H1 (cell line): ENCODE measurements around the gene ATP11A. TPM values are rescaled to one million over a fixed set of nuclear protein-coding genes. Genes with fewer than 3 reads are reported as not detected.

ENCODE experiments used
- CTCF ChIA-PET: fragments of 300-600 bp; sonication (Branson Sonifier 250); formaldehyde crosslinking; loops from one replicate; lab custom pipeline; 2021; ENCODE audit not compliant: partially characterized antibody; lab: Charles Lee
- POLR2A ChIA-PET: fragments of 300-600 bp; sonication (Branson Sonifier 250); formaldehyde crosslinking; loops from one replicate; lab custom pipeline; 2021; ENCODE audit warnings: inconsistent platforms; ENCODE audit not compliant: partially characterized antibody; lab: Charles Lee
- DNase-seq, 2 experiments: peaks; one replicate each; pipeline versions ENCODE4 v3.0.0 to v3.0.0-alpha.2; 2010 to 2022; ENCODE audit warnings: low spot score in 2 of 2, low read depth in 1 of 2, mixed read lengths in 1 of 2
- FAIRE-seq: peaks from 2 replicates; lab custom pipeline; 2011; peaks lifted over from hg19 to GRCh38; lab: Jason Lieb, UNC
- H2AFZ ChIP-seq: 2 replicates; pipeline ENCODE4 v1.8.1; 2012; ENCODE audit warnings: low read length, inconsistent platforms
- H2AK5ac ChIP-seq: 2 replicates; pipeline ENCODE4 v1.6.1; 2013; ENCODE audit warnings: low read depth, low read length
- H2BK120ac ChIP-seq: replicated peaks from 2 replicates; pipeline ENCODE3; 2013; ENCODE audit warnings: low read depth, low read length, inconsistent platforms
- H2BK12ac ChIP-seq: 2 replicates; pipeline ENCODE4 v1.6.1; 2013; ENCODE audit warnings: low read depth, low read length
- H2BK15ac ChIP-seq: 2 replicates; pipeline ENCODE4 v1.6.1; 2013; ENCODE audit warnings: low read length
- H2BK20ac ChIP-seq: 2 replicates; pipeline ENCODE4 v1.6.1; 2013; ENCODE audit warnings: low read length
- H2BK5ac ChIP-seq: 2 replicates; pipeline ENCODE4 v1.6.1; 2013; ENCODE audit warnings: low read depth, low read length
- H3K14ac ChIP-seq: 2 replicates; pipeline ENCODE4 v1.6.1; 2013; ENCODE audit warnings: inconsistent platforms; ENCODE audit not compliant: insufficient read length
- H3K18ac ChIP-seq: 2 replicates; pipeline ENCODE4 v1.6.1; 2013; ENCODE audit warnings: low read length; ENCODE audit errors: extremely low read depth
- H3K23ac ChIP-seq: 2 replicates; pipeline ENCODE4 v1.6.1; 2013; ENCODE audit warnings: inconsistent platforms; ENCODE audit not compliant: insufficient read length
- H3K23me2 ChIP-seq: 2 replicates; pipeline ENCODE4 v1.6.1; 2013; ENCODE audit warnings: low read depth, low read length
- H3K27ac ChIP-seq: 2 replicates; pipeline ENCODE4 v1.6.1; 2011; ENCODE audit warnings: low read depth, low read length, inconsistent platforms
- H3K27me3 ChIP-seq, 4 experiments: replicated peaks in 1 of 4; 1 replicate in 1 of 4; 2 replicates in 3 of 4; pipeline versions ENCODE4 v1.6.1 to v1.8.1; 2011 to 2013; ENCODE audit warnings: low read length in 3 of 4, mild to moderate bottlenecking in 3 of 4, inconsistent platforms in 2 of 4, mixed read lengths in 2 of 4, moderate library complexity in 1 of 4; ENCODE audit not compliant: control insufficient read depth in 3 of 4, insufficient read depth in 3 of 4; ENCODE audit errors: extremely low read depth in 1 of 4
- H3K36me3 ChIP-seq, 4 experiments: 2 replicates each; pipeline versions ENCODE4 v1.6.1 to v1.8.1; 2011 to 2013; ENCODE audit warnings: mild to moderate bottlenecking in 4 of 4, low read length in 3 of 4, moderate library complexity in 2 of 4, control low read depth in 1 of 4, inconsistent platforms in 1 of 4; ENCODE audit not compliant: insufficient read depth in 4 of 4, control insufficient read depth in 2 of 4
- H3K4ac ChIP-seq: replicated peaks from 2 replicates; pipeline ENCODE3; 2013; ENCODE audit warnings: low read length, low read depth, mixed read lengths, inconsistent platforms; ENCODE audit not compliant: insufficient read length
- H3K4me1 ChIP-seq, 4 experiments: replicated peaks in 1 of 4; 1 replicate in 1 of 4; 2 replicates in 3 of 4; pipeline versions ENCODE4 v1.6.1 to v1.8.1; 2011 to 2013; ENCODE audit warnings: low read length in 3 of 4, inconsistent platforms in 2 of 4, mixed read lengths in 1 of 4; ENCODE audit not compliant: insufficient read depth in 4 of 4, control insufficient read depth in 3 of 4
- H3K4me2 ChIP-seq, 2 experiments: 2 replicates each; pipeline versions ENCODE4 v1.6.1 to v1.8.1; 2011 to 2013; ENCODE audit warnings: low read depth in 2 of 2, low read length in 2 of 2, control low read depth in 1 of 2, inconsistent platforms in 1 of 2, mild to moderate bottlenecking in 1 of 2; ENCODE audit not compliant: insufficient read depth in 1 of 2
- H3K4me3 ChIP-seq, 4 experiments: fragments of 200-600, 300-600 bp in 1 of 4; sonication (generic), shearing (Covaris generic), sonication (Bioruptor Twin) in 1 of 4; 2 replicates each; pipeline versions ENCODE4 v1.5.1 to v1.8.1; 2011 to 2016; ENCODE audit warnings: low read length in 4 of 4, low read depth in 3 of 4, control low read depth in 2 of 4, inconsistent platforms in 2 of 4, mild to moderate bottlenecking in 2 of 4, mixed read lengths in 1 of 4, moderate library complexity in 1 of 4; ENCODE audit not compliant: insufficient read depth in 2 of 4; ENCODE audit errors: extremely low read depth in 1 of 4
- H3K56ac ChIP-seq: replicated peaks from 2 replicates; pipeline ENCODE3; 2013; ENCODE audit warnings: low read depth, mild to moderate bottlenecking, mixed read lengths, low read length, inconsistent platforms; ENCODE audit not compliant: insufficient read length
- H3K79me1 ChIP-seq: 2 replicates; pipeline ENCODE4 v1.6.1; 2013; ENCODE audit warnings: low read depth, low read length, control low read depth
- H3K79me2 ChIP-seq, 2 experiments: 2 replicates each; pipeline versions ENCODE4 v1.6.1 to v1.8.1; 2012 to 2013; ENCODE audit warnings: low read length in 2 of 2, mild to moderate bottlenecking in 2 of 2, inconsistent platforms in 1 of 2; ENCODE audit not compliant: insufficient read depth in 2 of 2, control insufficient read depth in 1 of 2
- H3K9ac ChIP-seq, 4 experiments: replicated peaks in 1 of 4; 1 replicate in 1 of 4; 2 replicates in 3 of 4; pipeline versions ENCODE4 v1.6.1 to v1.8.1; 2011 to 2013; ENCODE audit warnings: low read depth in 3 of 4, low read length in 3 of 4, control low read depth in 2 of 4, mild to moderate bottlenecking in 2 of 4, moderate library complexity in 2 of 4, inconsistent platforms in 1 of 4; ENCODE audit errors: extremely low read depth in 1 of 4
- H3K9me3 ChIP-seq, 2 experiments: 2 replicates each; pipeline versions ENCODE4 v1.6.1 to v1.8.1; 2012 to 2013; ENCODE audit warnings: mild to moderate bottlenecking in 2 of 2, moderate library complexity in 2 of 2, control low read depth in 1 of 2, inconsistent platforms in 1 of 2, low read depth in 1 of 2, low read length in 1 of 2, mixed read lengths in 1 of 2; ENCODE audit not compliant: insufficient read depth in 2 of 2
- H4K20me1 ChIP-seq, 2 experiments: replicated peaks in 1 of 2; 2 replicates each; pipeline versions ENCODE3 to v1.8.1; 2011 to 2013; ENCODE audit warnings: inconsistent platforms in 2 of 2, low read length in 2 of 2, mild to moderate bottlenecking in 1 of 2; ENCODE audit not compliant: insufficient read depth in 2 of 2, control insufficient read depth in 1 of 2
- H4K5ac ChIP-seq: 2 replicates; pipeline ENCODE4 v1.6.1; 2013; ENCODE audit warnings: low read length, low read depth, mixed read lengths, inconsistent platforms; ENCODE audit not compliant: insufficient read length
- H4K8ac ChIP-seq: 2 replicates; pipeline ENCODE4 v1.8.0; 2013; ENCODE audit warnings: mild to moderate bottlenecking, moderate library complexity, low read length, inconsistent platforms; ENCODE audit not compliant: insufficient read depth; ENCODE audit errors: extremely low read depth
- H4K91ac ChIP-seq: replicated peaks from 2 replicates; pipeline ENCODE3; 2013; ENCODE audit warnings: low read length, mixed read lengths, inconsistent platforms; ENCODE audit not compliant: insufficient read length
- BCL11A ChIP-seq, 2 experiments: IDR thresholded peaks; one replicate each; pipeline ENCODE4 v1.6.1; 2011; ENCODE audit warnings: low read depth in 2 of 2, low read length in 2 of 2, mild to moderate bottlenecking in 2 of 2
- CTBP2 ChIP-seq: IDR thresholded peaks from 2 replicates; pipeline ENCODE4 v1.7.0; 2011; ENCODE audit warnings: borderline replicate concordance, mild to moderate bottlenecking, moderate library complexity, mixed read lengths, low read length; ENCODE audit not compliant: insufficient read depth, insufficient read length
- GTF2F1 ChIP-seq: IDR thresholded peaks from 2 replicates; pipeline ENCODE4 v1.6.1; 2012; ENCODE audit warnings: low read depth, low read length, improper control_type of control experiment, borderline replicate concordance
- KDM5A ChIP-seq: fragments of 200-600 bp; IDR thresholded peaks from 2 replicates; pipeline ENCODE4 v1.7.1; 2012; ENCODE audit warnings: mild to moderate bottlenecking, low read length, inconsistent platforms, mixed read lengths
- MAFK ChIP-seq: IDR thresholded peaks from 2 replicates; pipeline ENCODE4 v1.6.1; 2012; ENCODE audit warnings: low read depth, mild to moderate bottlenecking, improper control_type of control experiment, low read length
- NANOG ChIP-seq: IDR thresholded peaks from 2 replicates; pipeline ENCODE4 v1.6.1; 2011; ENCODE audit warnings: low read length, low read depth, mild to moderate bottlenecking, inconsistent platforms; ENCODE audit not compliant: insufficient read depth, poor library complexity, severe bottlenecking
- NRF1 ChIP-seq: IDR thresholded peaks from 2 replicates; pipeline ENCODE4 v1.6.1; 2011; ENCODE audit warnings: mild to moderate bottlenecking, low read depth, low read length, improper control_type of control experiment
- POLR2A ChIP-seq, 2 experiments: IDR thresholded peaks; 1 replicate in 1 of 2; 2 replicates in 1 of 2; pipeline ENCODE4 v1.6.1; 2011; ENCODE audit warnings: low read depth in 2 of 2, low read length in 2 of 2, mild to moderate bottlenecking in 2 of 2; ENCODE audit errors: control extremely low read depth in 1 of 2
- SAP30 ChIP-seq: fragments of 300-600 bp; sonication (generic); IDR thresholded peaks from 2 replicates; pipeline ENCODE4 v1.7.1; 2012; ENCODE audit warnings: low read length, moderate library complexity, mild to moderate bottlenecking, inconsistent platforms; ENCODE audit not compliant: insufficient read depth, insufficient replicate concordance
- SIRT6 ChIP-seq: IDR thresholded peaks from one replicate; pipeline ENCODE4 v1.7.1; 2012; ENCODE audit warnings: low read length, inconsistent platforms
- SRF ChIP-seq: IDR thresholded peaks from 2 replicates; pipeline ENCODE4 v1.6.1; 2011; ENCODE audit warnings: mild to moderate bottlenecking, low read depth, low read length, moderate library complexity
- WGBS, 2 experiments: shearing (Covaris generic) in 1 of 2; methylation state at CpG; one replicate each; pipeline versions ENCODE4 v1.1.6 to v1.1.7; 2013 to 2015; ENCODE audit warnings: low lambda C conversion rate in 2 of 2, mixed read lengths in 2 of 2, inconsistent platforms in 1 of 2, low coverage in 1 of 2, missing lambda C conversion rate in 1 of 2; ENCODE audit not compliant: insufficient replicate concordance in 2 of 2, insufficient coverage in 1 of 2, insufficient read length in 1 of 2; ENCODE audit errors: extremely low coverage in 1 of 2, missing lambda C conversion rate in 1 of 2; 5-methylcytosine and 5-hydroxymethylcytosine counted together
- polyA plus RNA-seq, 7 experiments: library from polyadenylated mRNA; depleted of rRNA in 3 of 7; stranded (reverse) in 5 of 7; unstranded in 2 of 7; fragments of >200 nt in 5 of 7; fragments of 200-250 nt in 2 of 7; gene quantifications; 1 replicate in 5 of 7; 2 replicates in 1 of 7; 4 replicates in 1 of 7; pipeline versions ENCODE4 v1.2.1 to v1.2.3, GENCODE V29; 2011 to 2013; ENCODE audit warnings: missing spikeins in 2 of 7, mixed read lengths in 2 of 7
- total RNA-seq: library from RNA; stranded (reverse); fragmentation: NEBNext Ultra II Directional; extraction: Animal tissue kit (Norgen Biotek cat#: 25700); gene quantifications from 2 replicates; pipeline ENCODE4 v1.2.1, GENCODE V29; 2021
- TF ChIP-seq, protein P1 (sequence below), 3 experiments: IDR thresholded peaks; 1 replicate in 2 of 3; 2 replicates in 1 of 3; pipeline versions ENCODE4 v1.5.1 to v1.6.1; 2011; ENCODE audit warnings: low read length in 3 of 3, mild to moderate bottlenecking in 3 of 3, inconsistent platforms in 2 of 3, low read depth in 1 of 3, moderate library complexity in 1 of 3; ENCODE audit not compliant: insufficient read depth in 1 of 3; ENCODE audit errors: control extremely low read depth in 1 of 3

The ATP11A gene
- total and polyA plus RNA-seq, 2 of the 8 experiments (the other 6 are each of a cell fraction or from before 2014, with no cell fraction given) = 28.8 to 72.9 TPM

GRCh38 chr13:112813552-112813951, 123.7 kb downstream of the ATP11A start:
- ChIA-PET CTCF (interaction anchor here (0.7 to 1.8 kb wide), 3 partner anchors 11 to 61 kb away, joined by 4 read pairs; no protein-coding TSS in a partner anchor), POLR2A (no interaction called here)
- Histone ChIP-seq H3K4me3 (no peak overlapping the region), H4K20me1 (no peaks in the 10 kb centered on the region), H2BK5ac (no peak overlapping the region), H2BK15ac (no peak overlapping the region), H3K9ac (no peak overlapping the region), H3K79me1 (no peaks in the 10 kb centered on the region; the same call in 1 of the 2 replicates), H3K23me2 (no peaks in the 10 kb centered on the region; the same call in 1 of the 2 replicates), H3K14ac (no peak overlapping the region), H3K18ac (no peak overlapping the region), H3K4ac (no peak overlapping the region), H3K4me1 (no peaks in the 10 kb centered on the region), H3K4me2 (no peak overlapping the region), H2AK5ac (no peak overlapping the region), H3K27me3 (no peaks in the 10 kb centered on the region), H3K36me3 (peaks cover 10 to 42% (median 30%) of the 10 kb centered on the region in 4 experiments; a peak in 7 of 8 replicates), H3K9me3 (peaks cover 15 to 20% of the 10 kb centered on the region in 2 experiments; a peak in 3 of 4 replicates), H3K79me2 (no peaks in the 10 kb centered on the region), H3K27ac (no peak overlapping the region), H3K23ac (no peak overlapping the region), H2BK12ac (no peak overlapping the region), H2BK120ac (no peak overlapping the region), H3K56ac (no peak overlapping the region), H4K91ac (no peak overlapping the region), H2AFZ (no peak overlapping the region), H2BK20ac (no peak overlapping the region), H4K5ac (no peak overlapping the region), H4K8ac (no peak overlapping the region)
- DNase-seq (no peak), FAIRE-seq (no peak)
- WGBS, 2 experiments = 89% methylated on average over 8 of the region's 8 CpGs; no CpG with 5 or more reads in 1 of the 2 experiments
- no peak for TF ChIP-seq MAFK
- TF ChIP-seq SRF = no peak
- no peak for TF ChIP-seq SIRT6
- no peak for TF ChIP-seq NRF1
- no peak for TF ChIP-seq BCL11A (IDR thresholded peaks at IDR 0.05; ENCODE audit: low read depth in 2 of 2, low read length in 2 of 2)
- TF ChIP-seq GTF2F1 = no peak
- TF ChIP-seq, protein P1, sequence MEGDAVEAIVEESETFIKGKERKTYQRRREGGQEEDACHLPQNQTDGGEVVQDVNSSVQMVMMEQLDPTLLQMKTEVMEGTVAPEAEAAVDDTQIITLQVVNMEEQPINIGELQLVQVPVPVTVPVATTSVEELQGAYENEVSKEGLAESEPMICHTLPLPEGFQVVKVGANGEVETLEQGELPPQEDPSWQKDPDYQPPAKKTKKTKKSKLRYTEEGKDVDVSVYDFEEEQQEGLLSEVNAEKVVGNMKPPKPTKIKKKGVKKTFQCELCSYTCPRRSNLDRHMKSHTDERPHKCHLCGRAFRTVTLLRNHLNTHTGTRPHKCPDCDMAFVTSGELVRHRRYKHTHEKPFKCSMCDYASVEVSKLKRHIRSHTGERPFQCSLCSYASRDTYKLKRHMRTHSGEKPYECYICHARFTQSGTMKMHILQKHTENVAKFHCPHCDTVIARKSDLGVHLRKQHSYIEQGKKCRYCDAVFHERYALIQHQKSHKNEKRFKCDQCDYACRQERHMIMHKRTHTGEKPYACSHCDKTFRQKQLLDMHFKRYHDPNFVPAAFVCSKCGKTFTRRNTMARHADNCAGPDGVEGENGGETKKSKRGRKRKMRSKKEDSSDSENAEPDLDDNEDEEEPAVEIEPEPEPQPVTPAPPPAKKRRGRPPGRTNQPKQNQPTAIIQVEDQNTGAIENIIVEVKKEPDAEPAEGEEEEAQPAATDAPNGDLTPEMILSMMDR (IDR thresholded peaks at IDR 0.05; ENCODE audit: control extremely low read depth in 1 of 3, insufficient read depth in 1 of 3, low read depth in 1 of 3, low read length in 3 of 3) = no peak
- no peak for TF ChIP-seq KDM5A
- TF ChIP-seq POLR2A (IDR thresholded peaks at IDR 0.05; ENCODE audit: control extremely low read depth in 1 of 2, low read depth in 2 of 2, low read length in 2 of 2) = no peak
- no peak for TF ChIP-seq CTBP2
- TF ChIP-seq SAP30 = no peak
- TF ChIP-seq NANOG = no peak
